ENCODE measurements around the gene VPS37B. TPM values are rescaled to one million over a fixed set of nuclear protein-coding genes. Genes with fewer than 3 reads are reported as not detected.

The VPS37B gene
- total RNA-seq, 4 donors from 2014 or later = 46.6 to 126 (median 104) TPM

GRCh38 chr12:122827258-122827657 is 68.7 kb downstream of the VPS37B start:
- 23 to 29% methylated on average over 4 to 5 of the region's 5 CpGs for WGBS, 2 donors (ENCODE audit: low coverage in 1 of 2)
- no peaks in the 10 kb centered on the region for H3K27me3 ChIP-seq
- no peaks in the 10 kb centered on the region for H3K9me3 ChIP-seq
- TF ChIP-seq EP300 (IDR thresholded peaks at IDR 0.05; ENCODE audit: low read depth) (no peak), POLR2AphosphoS5 (IDR thresholded peaks at IDR 0.05) (no peak), POLR2A (IDR thresholded peaks at IDR 0.05) (no peak), CTCF (IDR thresholded peaks at IDR 0.05) (no peak)
- intact Hi-C loops (cut with DNase I; ENCODE audit: low total_unique reads) (no loop called here), in situ Hi-C loops (cut with MboI; ENCODE audit: low pct_ligation_motif_present in 1 of 4, low pct_unique_long_range_greater_than_20kb in 1 of 4, low sequenced_read_pairs in 3 of 4) (no loop called here)
- H3K4me1 ChIP-seq = peaks cover 0 to 17% (median 9%) of the 10 kb centered on the region in 4 donors
- H3K4me3 ChIP-seq = no peak overlapping the region
- DNase-seq = no peak
- peak overlapping the region in 2 of 4 donors; percentile 45 to 55 for H3K27ac ChIP-seq
- no peaks in the 10 kb centered on the region for H3K36me3 ChIP-seq

GRCh38 chr12:122825773-122826724 is 69.9 kb downstream of the VPS37B start:
- Histone ChIP-seq H3K9me3 (no peaks in the 10 kb centered on the region), H3K4me3 (peak overlapping the region in 3 of 4 donors; percentile 15 to 40 (median 23)), H3K36me3 (no peaks in the 10 kb centered on the region), H3K27me3 (no peaks in the 10 kb centered on the region), H3K27ac (peak overlapping the region; percentile 42 to 55 (median 50)), H3K4me1 (peaks cover 0 to 17% (median 9%) of the 10 kb centered on the region in 4 donors)
- no peak for DNase-seq
- TF ChIP-seq CTCF (IDR thresholded peaks at IDR 0.05) (no peak), POLR2A (IDR thresholded peaks at IDR 0.05) (no peak), POLR2AphosphoS5 (IDR thresholded peaks at IDR 0.05) (no peak), EP300 (IDR thresholded peaks at IDR 0.05; ENCODE audit: low read depth) (no peak)
- WGBS, 2 donors (ENCODE audit: low coverage in 1 of 2) = 5 to 20% methylated on average over 16 to 22 of the region's 22 CpGs
- intact Hi-C loops (cut with DNase I; ENCODE audit: low total_unique reads) (no loop called here), in situ Hi-C loops (cut with MboI; ENCODE audit: low pct_ligation_motif_present in 1 of 4, low pct_unique_long_range_greater_than_20kb in 1 of 4, low sequenced_read_pairs in 3 of 4) (no loop called here)

- intact Hi-C loops (cut with DNase I; ENCODE audit: low total_unique reads) = no loop called here
- 72 to 78% methylated on average over 11 of the region's 11 CpGs for WGBS, 2 donors (ENCODE audit: low coverage in 1 of 2)
- Histone ChIP-seq H3K9me3 (no peaks in the 10 kb centered on the region), H3K36me3 (no peaks in the 10 kb centered on the region), H3K27ac (no peak overlapping the region), H3K27me3 (no peaks in the 10 kb centered on the region), H3K4me1 (peaks cover 0 to 17% (median 9%) of the 10 kb centered on the region in 4 donors), H3K4me3 (no peak overlapping the region)
- no peak for DNase-seq
- TF ChIP-seq POLR2AphosphoS5 (IDR thresholded peaks at IDR 0.05) (no peak), CTCF (IDR thresholded peaks at IDR 0.05) (no peak), POLR2A (IDR thresholded peaks at IDR 0.05) (no peak), EP300 (IDR thresholded peaks at IDR 0.05; ENCODE audit: low read depth) (no peak)
- in situ Hi-C loops (cut with MboI; ENCODE audit: low pct_ligation_motif_present in 1 of 4, low pct_unique_long_range_greater_than_20kb in 1 of 4, low sequenced_read_pairs in 3 of 4) = no loop called here
Observed at GRCh38 chr12:122823429-122823828, 72.5 kb downstream of the VPS37B start.

GRCh38 chr12:122820838-122821271 is 75.1 kb downstream of the VPS37B start:
- in situ Hi-C loops (cut with MboI; ENCODE audit: low pct_ligation_motif_present in 1 of 4, low pct_unique_long_range_greater_than_20kb in 1 of 4, low sequenced_read_pairs in 3 of 4) = no loop called here

More at GRCh38 chr12:122820838-122821271, 75.1 kb downstream of the VPS37B start:
- intact Hi-C loops (cut with DNase I; ENCODE audit: low total_unique reads) = no loop called here
- no peak for DNase-seq
- TF ChIP-seq EP300 (IDR thresholded peaks at IDR 0.05; ENCODE audit: low read depth) (no peak), CTCF (IDR thresholded peaks at IDR 0.05) (no peak), POLR2AphosphoS5 (IDR thresholded peaks at IDR 0.05) (no peak), POLR2A (IDR thresholded peaks at IDR 0.05) (no peak)
- Histone ChIP-seq H3K27me3 (no peaks in the 10 kb centered on the region), H3K36me3 (no peaks in the 10 kb centered on the region), H3K4me1 (peaks cover 0 to 2% (median 0%) of the 10 kb centered on the region in 4 donors), H3K27ac (no peak overlapping the region), H3K9me3 (no peaks in the 10 kb centered on the region), H3K4me3 (no peak overlapping the region)
- WGBS, 2 donors (ENCODE audit: low coverage in 1 of 2) = 65 to 81% methylated on average over 3 to 7 of the region's 7 CpGs

Measured in transverse colon (tissue), 4 donors.